HT1080 (cell line): Measurements from ENCODE around the gene CSH2. TPM values are rescaled to one million over a fixed set of nuclear protein-coding genes. Genes with fewer than 3 reads are reported as not detected.

Experiments
- DNase-seq: peaks from one replicate; pipeline ENCODE4 v3.0.0-alpha.2; 2015; ENCODE audit warnings: low read depth
- small RNA-seq: library from RNA; depleted of rRNA; stranded (forward); fragments of <200 nt; gene quantifications from one replicate; pipeline ENCODE3, GENCODE V24; 2014
- total RNA-seq: library from RNA; depleted of rRNA; stranded (reverse); fragments of >200 nt; shearing (Covaris generic); gene quantifications from 2 replicates; pipeline ENCODE4 v1.2.3, GENCODE V29; 2014; rRNA removed

CSH2 gene
- total RNA-seq, 1 experiment from 2014 or later = not detected

- peak; percentile 87 for DNase-seq
Measured at GRCh38 chr17:63834431-63835166, 38.9 kb downstream of the CSH2 start.

GRCh38 chr17:63833741-63834373 lies 39.6 kb downstream of the CSH2 start:
- DNase-seq = no peak

GRCh38 chr17:63833026-63833740 lies 40.3 kb downstream of the CSH2 start:
- no peak for DNase-seq

DNA sequence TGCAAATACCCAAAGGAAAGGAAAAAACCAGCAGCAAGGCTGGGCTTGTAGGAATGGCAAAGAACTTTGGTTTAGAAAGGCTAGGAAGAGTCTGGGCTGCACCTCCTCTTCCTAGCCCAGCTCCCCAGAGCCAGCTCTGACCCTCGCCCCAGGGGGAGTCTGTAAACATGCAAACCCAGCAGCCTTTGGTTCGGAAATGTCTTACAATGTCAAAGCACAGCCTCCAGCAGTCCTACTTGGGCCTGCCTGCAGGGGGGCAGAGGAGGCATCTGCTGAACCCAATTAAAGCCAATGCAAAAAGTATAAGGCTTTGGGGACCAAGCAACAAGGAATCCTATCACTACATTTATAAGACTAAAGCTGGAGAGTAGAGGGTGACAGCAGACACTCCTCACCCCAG lies 41.0 kb downstream of the CSH2 start:
- DNase-seq = no peak

DNA sequence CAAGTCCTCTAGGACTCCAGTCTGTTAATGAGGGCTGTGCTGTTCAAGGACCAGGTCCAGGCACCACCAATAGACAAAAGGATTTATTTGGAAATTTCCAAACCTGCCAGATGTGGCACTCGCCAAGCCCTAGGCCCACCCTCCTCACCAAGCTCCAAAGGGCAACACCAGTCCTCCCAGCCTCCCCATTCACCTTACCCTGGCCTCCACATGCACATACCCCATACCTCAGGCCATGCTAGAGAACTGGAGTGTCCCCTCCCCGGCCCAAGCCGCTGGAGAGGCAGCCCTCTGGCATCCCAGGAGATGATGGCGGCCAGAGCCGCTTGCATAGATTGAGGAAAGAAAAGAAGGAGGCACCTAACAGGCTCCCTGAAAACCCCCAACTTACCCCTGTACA lies 41.5 kb downstream of the CSH2 start:
- DNase-seq = no peak

GRCh38 chr17:63831505-63831904 lies 42.0 kb downstream of the CSH2 start:
- DNase-seq = no peak

DNA sequence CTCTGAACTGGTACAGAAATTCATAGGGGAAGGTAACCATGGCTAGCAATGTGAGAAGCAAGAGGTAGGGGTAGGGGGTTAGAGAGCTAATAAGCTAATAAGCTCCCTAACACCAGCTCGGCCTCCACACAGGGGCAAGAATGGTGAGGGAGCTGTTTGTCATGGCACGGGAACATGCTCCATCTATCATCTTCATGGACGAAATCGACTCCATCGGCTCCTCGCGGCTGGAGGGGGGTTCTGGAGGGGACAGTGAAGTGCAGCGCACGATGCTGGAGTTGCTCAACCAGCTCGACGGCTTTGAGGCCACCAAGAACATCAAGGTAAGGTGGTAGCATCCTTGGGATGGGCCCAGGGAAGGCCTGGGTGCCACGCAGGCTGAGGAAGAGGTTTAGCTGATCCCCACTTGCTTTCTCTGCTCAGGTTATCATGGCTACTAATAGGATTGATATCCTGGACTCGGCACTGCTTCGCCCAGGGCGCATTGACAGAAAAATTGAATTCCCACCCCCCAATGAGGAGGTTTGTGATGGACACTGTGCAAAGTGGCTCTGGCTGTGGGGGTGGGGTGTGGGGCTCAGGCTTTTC lies 42.5 kb downstream of the CSH2 start:
- DNase-seq = no peak

DNA sequence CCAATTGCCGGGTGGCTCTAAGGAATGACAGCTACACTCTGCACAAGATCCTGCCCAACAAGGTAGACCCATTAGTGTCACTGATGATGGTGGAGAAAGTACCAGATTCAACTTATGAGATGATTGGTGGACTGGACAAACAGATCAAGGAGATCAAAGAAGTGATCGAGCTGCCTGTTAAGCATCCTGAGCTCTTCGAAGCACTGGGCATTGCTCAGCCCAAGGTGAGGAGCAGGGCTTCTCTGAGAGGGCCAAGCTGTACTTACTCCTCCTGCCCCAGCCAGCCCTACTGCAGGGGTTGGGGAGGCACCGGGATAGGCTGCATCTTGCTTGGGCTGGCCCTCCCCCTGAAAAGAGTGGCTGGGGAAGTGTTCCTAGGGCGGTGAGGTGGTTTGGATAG lies 43.2 kb downstream of the CSH2 start:
- no peak for DNase-seq

GRCh38 chr17:63828936-63829335 lies 44.5 kb downstream of the CSH2 start:
- DNase-seq = no peak

GRCh38 chr17:63827801-63828221 lies 45.7 kb downstream of the CSH2 start:
- no peak for DNase-seq

DNA sequence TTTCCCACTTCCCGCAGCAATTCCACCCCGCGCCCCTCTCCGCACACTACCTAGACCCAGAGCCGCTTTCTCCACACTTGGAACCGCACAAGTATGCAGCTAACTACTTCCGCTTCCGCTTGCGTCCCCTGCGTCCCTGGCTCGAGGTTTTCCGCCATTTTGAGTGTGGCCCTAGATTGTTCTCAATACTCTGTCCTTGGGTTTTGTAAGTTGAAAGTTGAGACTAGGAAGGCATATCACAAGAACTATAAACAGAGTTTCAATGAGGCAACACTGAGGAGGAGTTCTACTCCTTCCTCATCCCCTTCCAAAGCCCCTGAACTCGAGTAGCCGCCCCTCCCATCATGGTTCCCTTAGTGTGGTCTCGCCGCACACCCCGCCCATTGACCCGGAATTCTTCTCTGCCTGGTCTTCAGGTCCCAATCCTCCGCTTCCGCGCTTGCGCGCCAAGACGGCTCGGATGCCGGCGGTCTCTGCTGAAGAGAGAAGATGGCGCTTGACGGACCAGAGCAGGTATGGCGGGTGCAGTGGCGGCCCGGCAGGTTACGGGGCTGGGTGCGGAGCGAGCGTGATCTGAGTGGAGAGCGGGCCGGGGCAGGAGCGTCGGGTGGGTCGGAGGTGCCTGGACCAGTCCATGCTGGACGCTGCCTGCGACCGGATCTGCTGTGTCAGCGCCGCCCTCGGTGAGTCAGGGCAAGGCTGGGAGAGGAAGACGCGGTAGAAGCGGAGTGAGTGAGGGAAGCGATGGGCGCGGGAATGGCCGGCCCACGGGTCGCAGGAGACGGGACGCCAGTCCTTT lies 46.3 kb downstream of the CSH2 start, which contains the start of the genes FTSJ3 and PSMC5:
Gene FTSJ3 (minus strand): TSS at position 662 of the 799 bp plus-strand sequence. CDS start 761 bp downstream, outside the sequence.
Gene PSMC5 (plus strand): TSS at position 430 of the 799 bp plus-strand sequence. CDS start 60 bp downstream, at position 490.
- peak; percentile 92 for DNase-seq

GRCh38 chr17:63826468-63827001 lies 46.9 kb downstream of the CSH2 start:
- no peak for DNase-seq

GRCh38 chr17:63824362-63824761 lies 49.1 kb downstream of the CSH2 start:
- no peak for DNase-seq

DNA sequence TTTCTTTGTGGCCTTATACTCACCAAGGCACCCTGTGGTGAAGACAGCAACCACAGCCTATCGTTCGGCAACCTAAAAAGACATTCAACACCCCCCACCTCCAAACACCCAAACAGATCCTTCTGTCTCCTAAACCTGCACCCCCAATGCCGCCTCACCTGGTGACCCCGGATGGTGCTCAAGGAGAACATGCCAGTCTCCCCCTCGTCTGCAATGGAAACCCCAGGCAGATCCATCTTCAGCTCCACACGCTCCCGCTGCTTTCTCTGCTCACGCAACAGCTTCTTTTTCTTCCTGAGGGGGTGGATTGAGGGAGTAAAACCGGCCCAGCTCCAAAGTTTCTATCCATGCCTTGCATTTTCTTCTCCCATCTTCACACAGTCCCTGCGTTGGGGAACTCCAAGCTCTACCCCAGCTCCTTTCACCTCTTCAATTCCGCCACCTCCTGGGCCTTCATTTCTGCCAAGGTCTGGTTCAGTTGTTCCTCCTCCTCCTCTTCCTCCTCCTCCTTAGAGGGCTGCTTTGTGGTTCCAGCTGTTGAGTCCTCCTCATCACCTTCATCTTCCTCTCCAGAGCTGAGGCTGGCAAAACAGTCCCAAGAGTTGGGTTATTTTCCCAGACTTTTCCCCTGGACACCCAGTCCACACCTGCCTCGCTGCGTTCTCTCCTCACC lies 49.7 kb downstream of the CSH2 start:
- no peak for DNase-seq

DNA sequence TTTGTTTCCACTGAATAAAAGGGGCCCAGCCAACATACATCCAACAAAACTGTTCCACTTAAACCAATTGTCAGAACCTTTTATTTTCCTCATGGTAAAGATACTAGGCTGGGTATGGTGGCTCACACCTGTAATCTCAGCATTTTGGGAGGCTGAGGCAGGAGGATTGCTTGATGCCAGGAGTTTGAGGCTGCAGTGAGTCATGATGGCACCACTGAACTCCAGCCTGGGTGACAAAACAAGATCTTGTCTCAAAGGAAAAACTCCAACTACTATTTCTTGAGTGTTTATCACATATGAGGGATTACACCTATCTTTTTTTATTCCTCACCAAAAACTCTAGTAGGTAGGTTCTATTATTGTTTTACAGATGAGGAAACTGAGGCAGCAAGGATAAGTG lies 50.9 kb downstream of the CSH2 start:
- DNase-seq = no peak

Small RNA genes lying within 50 kb of the gene (small RNA-seq; reads per million reads assigned to genes)
- gene AC040958.1 (not detected), gene AC127029.1 (not detected), gene GH1 (not detected)

Other genes with a start within 250 kb of the CSH2 start
- 15.9 and 20.7 TPM in 2 replicates for gene LIMD2, start 173.6 kb downstream of the CSH2 start, total RNA-seq
- gene STRADA, start 131.9 kb downstream of the CSH2 start, total RNA-seq = 13.2 and 13.8 TPM in 2 replicates
- 52.1 and 78.0 TPM in 2 replicates for gene CCDC47, start 100.1 kb downstream of the CSH2 start, total RNA-seq
- gene DDX42, start 99.5 kb downstream of the CSH2 start, total RNA-seq = 36.9 and 44.9 TPM in 2 replicates
- gene PSMC5, start 46.2 kb downstream of the CSH2 start, total RNA-seq = 79.2 and 110 TPM in 2 replicates
- gene FTSJ3, start 46.0 kb downstream of the CSH2 start, total RNA-seq = 142 and 158 TPM in 2 replicates
- gene SMARCD2, start 31.0 kb downstream of the CSH2 start, total RNA-seq = 99.5 and 106 TPM in 2 replicates
- not detected in 2 replicates for gene GH2, start 8.3 kb upstream of the CSH2 start, total RNA-seq
- not detected in 2 replicates for gene CSH1, start 22.9 kb upstream of the CSH2 start, total RNA-seq
- not detected in 2 replicates for gene CSHL1, start 37.6 kb upstream of the CSH2 start, total RNA-seq
- gene GH1, start 45.2 kb upstream of the CSH2 start, total RNA-seq = not detected in 2 replicates
- 0.10 and 0.33 TPM in 2 replicates for gene CD79B, start 58.7 kb upstream of the CSH2 start, total RNA-seq
- gene SCN4A, start 99.2 kb upstream of the CSH2 start, total RNA-seq = not detected in 2 replicates
- 0.08 and 0.47 TPM in 2 replicates for gene PRR29, start 124.7 kb upstream of the CSH2 start, total RNA-seq
- 8.2 and 9.5 TPM in 2 replicates for gene ICAM2, start 147.0 kb upstream of the CSH2 start, total RNA-seq